GM12878 (cell line): ENCODE results near the gene OR6K6. TPM values are rescaled to one million over a fixed set of nuclear protein-coding genes. Genes with fewer than 3 reads are reported as not detected.

Experiments used
- ATAC-seq: fragments of 200-7000 bp; cut with Tn5 transposase; 3 replicates; pipeline ENCODE4 v1.9.1; 2020; ENCODE audit warnings: mild to moderate bottlenecking, moderate library complexity
- BruUV-seq: library from RNA; stranded (reverse); fragments of 400-500 nt; replicated peaks from 2 replicates; lab custom pipeline; 2021; lab: Mats Ljungman, UMichigan
- CTCF ChIA-PET: fragments of 300-600 bp; sonication (Branson Sonifier 250); formaldehyde crosslinking; extraction: SDS; loops from one replicate; lab custom pipeline; 2021; ENCODE audit warnings: inconsistent platforms; lab: Yijun Ruan, JAX
- POLR2A ChIA-PET: fragments of 350-600 bp; formaldehyde crosslinking; extraction: SDS; loops from one replicate; lab custom pipeline; 2021; ENCODE audit warnings: inconsistent platforms; lab: Charles Lee
- RAD21 ChIA-PET: fragments of 300-600 bp; sonication (Branson Sonifier 250); formaldehyde crosslinking; loops from one replicate; lab custom pipeline; 2023; ENCODE audit warnings: antibody characterized with exemption; ENCODE audit not compliant: unreplicated experiment; lab: Charles Lee
- SMC1A ChIA-PET: fragments of 300-600 bp; sonication (Branson Sonifier 250); formaldehyde crosslinking; loops from one replicate; lab custom pipeline; 2023; ENCODE audit not compliant: unreplicated experiment, uncharacterized antibody; lab: Charles Lee
- DNase-seq: peaks from one replicate; pipeline ENCODE4 v3.0.0-alpha.2; 2011; ENCODE audit warnings: low read depth, low spot score
- FAIRE-seq: peaks from 3 replicates; lab custom pipeline; 2011; peaks lifted over from hg19 to GRCh38; lab: Jason Lieb, UNC
- H2AFZ ChIP-seq: 2 replicates; pipeline ENCODE4 v1.6.0; 2011; ENCODE audit warnings: low read depth, low read length, control low read depth; ENCODE audit not compliant: control insufficient read depth
- H3K27ac ChIP-seq: 2 replicates; pipeline ENCODE4 v1.5.1; 2011; ENCODE audit warnings: control low read depth; ENCODE audit not compliant: control insufficient read depth, insufficient read depth
- H3K27me3 ChIP-seq, 2 experiments: replicated peaks in 1 of 2; 2 replicates each; pipeline versions ENCODE4 v1.6.0 to v1.6.1; 2011; ENCODE audit warnings: low read length in 1 of 2; ENCODE audit not compliant: control insufficient read depth in 2 of 2, insufficient read depth in 2 of 2
- H3K36me3 ChIP-seq, 2 experiments: 2 replicates each; pipeline ENCODE4 v1.5.1; 2011; ENCODE audit warnings: low read length in 1 of 2; ENCODE audit not compliant: control insufficient read depth in 2 of 2, insufficient read depth in 2 of 2
- H3K4me1 ChIP-seq: 2 replicates; pipeline ENCODE4 v1.6.1; 2011; ENCODE audit warnings: mild to moderate bottlenecking, low read length, moderate library complexity, mixed read lengths; ENCODE audit not compliant: control insufficient read depth, insufficient read depth
- H3K4me2 ChIP-seq: 2 replicates; pipeline ENCODE4 v1.6.0; 2011; ENCODE audit warnings: control low read depth; ENCODE audit not compliant: control insufficient read depth, insufficient read depth
- H3K4me3 ChIP-seq: fragments of 200-600 bp; sonication (generic); 2 replicates; pipeline ENCODE4 v1.5.1; 2016
- H3K79me2 ChIP-seq: 2 replicates; pipeline ENCODE4 v1.6.0; 2011; ENCODE audit warnings: low read length; ENCODE audit not compliant: control insufficient read depth, insufficient read depth
- H3K9ac ChIP-seq: 2 replicates; pipeline ENCODE4 v1.8.0; 2011; ENCODE audit warnings: low read length, control low read depth, mixed read lengths; ENCODE audit not compliant: control insufficient read depth, insufficient read depth
- H3K9me3 ChIP-seq: replicated peaks from 3 replicates; pipeline ENCODE4 v1.5.1; 2011; ENCODE audit warnings: mild to moderate bottlenecking, low read length; ENCODE audit not compliant: control insufficient read depth, insufficient read depth
- H4K20me1 ChIP-seq: 2 replicates; pipeline ENCODE4 v1.6.0; 2011; ENCODE audit not compliant: control insufficient read depth, insufficient read depth
- BHLHE40 ChIP-seq, 2 experiments: fragments of 450-650 bp in 1 of 2; IDR thresholded peaks; 2 replicates each; pipeline ENCODE4 v1.6.1; 2011 to 2017; ENCODE audit warnings: low read depth in 2 of 2, borderline replicate concordance in 1 of 2, improper control_type of control experiment in 1 of 2, low read length in 1 of 2, mild to moderate bottlenecking in 1 of 2
- CBFB ChIP-seq: IDR thresholded peaks from 2 replicates; pipeline ENCODE4 v1.6.1; 2016; ENCODE audit warnings: antibody characterized with exemption, low read depth
- CHD1 ChIP-seq: IDR thresholded peaks from 2 replicates; pipeline ENCODE4 v1.6.1; 2012; ENCODE audit warnings: low read depth, low read length, improper control_type of control experiment
- CREB1 ChIP-seq: IDR thresholded peaks from 2 replicates; pipeline ENCODE4 v1.6.1; 2012; ENCODE audit warnings: low read depth, mild to moderate bottlenecking, inconsistent platforms
- CTCF ChIP-seq, 3 experiments: IDR thresholded peaks in 2 of 3; conservative IDR thresholded peaks in 1 of 3; 2 replicates each; pipeline ENCODE4 v1.5.1; 2011; ENCODE audit warnings: low read depth in 3 of 3, low read length in 3 of 3, mild to moderate bottlenecking in 3 of 3, control low read depth in 2 of 3, moderate library complexity in 2 of 3, inconsistent platforms in 1 of 3, mixed read lengths in 1 of 3; ENCODE audit not compliant: control insufficient read depth in 2 of 3, insufficient read depth in 1 of 3; ENCODE audit errors: extremely low read depth in 1 of 3
- E4F1 ChIP-seq: fragments of 450-650 bp; IDR thresholded peaks from 2 replicates; pipeline ENCODE4 v1.6.1; 2018; ENCODE audit warnings: borderline replicate concordance, mild to moderate bottlenecking; ENCODE audit not compliant: partially characterized antibody
- EED ChIP-seq: sonication (generic); IDR thresholded peaks from 2 replicates; pipeline ENCODE4 v1.6.1; 2016; ENCODE audit warnings: antibody characterized with exemption, low read depth
- HDAC6 ChIP-seq: fragments of 200-600 bp; sonication (generic); IDR thresholded peaks from one replicate; pipeline ENCODE4 v1.8.0; 2017; ENCODE audit warnings: antibody characterized with exemption; ENCODE audit not compliant: unreplicated experiment
- MEF2A ChIP-seq: IDR thresholded peaks from 2 replicates; pipeline ENCODE4 v1.6.1; 2011; ENCODE audit warnings: low read depth, mild to moderate bottlenecking, low read length, moderate library complexity; ENCODE audit not compliant: insufficient read depth
- MYB ChIP-seq: fragments of 150-350 bp; IDR thresholded peaks from 2 replicates; pipeline ENCODE4 v1.6.1; 2014; ENCODE audit warnings: mild to moderate bottlenecking, low read depth, low read length, borderline replicate concordance
- NR2C1 ChIP-seq: fragments of 450-650 bp; IDR thresholded peaks from 2 replicates; pipeline ENCODE4 v1.6.1; 2017; ENCODE audit warnings: antibody characterized with exemption, mild to moderate bottlenecking, moderate library complexity
- SREBF2 ChIP-seq: IDR thresholded peaks from 2 replicates; pipeline ENCODE4 v1.6.1; 2012; ENCODE audit warnings: mild to moderate bottlenecking, low read length
- SUZ12 ChIP-seq: fragments of 200-600 bp; sonication (generic); IDR thresholded peaks from one replicate; pipeline ENCODE4 v1.6.1; 2018; ENCODE audit warnings: antibody characterized with exemption, mild to moderate bottlenecking; ENCODE audit not compliant: unreplicated experiment
- WRNIP1 ChIP-seq: IDR thresholded peaks from 2 replicates; pipeline ENCODE4 v1.6.1; 2011; ENCODE audit warnings: low read depth, low read length, improper control_type of control experiment, borderline replicate concordance
- ZBTB4 ChIP-seq: fragments of 450-650 bp; formaldehyde crosslinking; IDR thresholded peaks from 2 replicates; pipeline ENCODE4 v1.4.0; 2022; ENCODE audit warnings: mild to moderate bottlenecking, moderate library complexity
- ZNF384 ChIP-seq: IDR thresholded peaks from 2 replicates; pipeline ENCODE4 v1.6.1; 2012; ENCODE audit warnings: low read depth, mild to moderate bottlenecking, low read length, improper control_type of control experiment, borderline replicate concordance
- WGBS: methylation state at CpG from one replicate; pipeline ENCODE4 v1.1.6; 2016; ENCODE audit warnings: low lambda C conversion rate; ENCODE audit not compliant: insufficient replicate concordance, insufficient coverage; ENCODE audit errors: missing lambda C conversion rate; 5-methylcytosine and 5-hydroxymethylcytosine counted together
- in situ Hi-C: fragments of 300-500 bp; cut with MboI; formaldehyde crosslinking; loops from 9 replicates; pipeline ENCODE4 v1.14.3; 2018; ENCODE audit warnings: mixed read lengths
- intact Hi-C: fragments of 100-400 bp; cut with micrococcal nuclease; formaldehyde crosslinking; loops from one replicate; pipeline ENCODE4 v1.14.2; 2022; ENCODE audit not compliant: unreplicated experiment
- polyA plus RNA-seq, 11 experiments: library from polyadenylated mRNA; depleted of rRNA in 4 of 11; unstranded in 6 of 11; stranded (reverse) in 5 of 11; fragments of >200 nt; fragmentation: Nextera tagmentation in 4 of 11; fragmentation: Illumina TruSeq in 1 of 11; extraction: Ambion mirVana in 4 of 11; extraction: Trizol in 1 of 11; gene quantifications; 1 replicate in 1 of 11; 2 replicates in 10 of 11; pipeline versions ENCODE4 v1.2.1 to v1.2.3, GENCODE V29; 2011 to 2016; ENCODE audit warnings: inconsistent platforms in 2 of 11, missing spikeins in 2 of 11, low read depth in 1 of 11
- total RNA-seq, 4 experiments: library from RNA; depleted of rRNA in 3 of 4; stranded (reverse); fragments of >200 nt in 3 of 4; fragmentation: Illumina TruSeq in 1 of 4; extraction: Trizol in 1 of 4; gene quantifications; 2 replicates each; pipeline versions ENCODE4 v1.2.1 to v1.2.3, GENCODE V29; 2013 to 2021

OR6K6 gene
- total and polyA plus RNA-seq, 10 of the 15 experiments (the other 5 are each of a cell fraction or from before 2014, with no cell fraction given): not detected

GRCh38 chr1:158771950-158772866 is 17.7 kb downstream of the OR6K6 start, which contains the start of gene OR6N1:
Gene OR6N1 (minus strand): TSS chr1:158772195. CDS start chr1:158766682, 5,513 bp downstream.
- no peak within 1 kb of the TSS for H3K27ac ChIP-seq
- no peak for DNase-seq
- in situ Hi-C loops: no loop called here
- SMC1A ChIA-PET: no interaction called here
- intact Hi-C loops: no loop called here
- RAD21 ChIA-PET: no interaction called here
- no peak within 1 kb of the TSS for H3K9ac ChIP-seq
- H3K4me3 ChIP-seq: no peak within 1 kb of the TSS
- no peaks in the 10 kb centered on the region for H4K20me1 ChIP-seq
- no peak within 1 kb of the TSS for H2AFZ ChIP-seq
- H3K9me3 ChIP-seq: no peaks in the 10 kb centered on the region
- POLR2A ChIA-PET: no interaction called here
- no peaks in the 10 kb centered on the region for H3K36me3 ChIP-seq
- ATAC-seq: no peak
- no peaks in the 10 kb centered on the region for H3K79me2 ChIP-seq
- no peak within 1 kb of the TSS for H3K4me2 ChIP-seq
- H3K4me1 ChIP-seq: no peaks in the 10 kb centered on the region
- no TSS peak for BruUV-seq
- CTCF ChIA-PET: no interaction called here
- no peaks in the 10 kb centered on the region for H3K27me3 ChIP-seq
- 38% methylated on average over 6 of the region's 6 CpGs for WGBS
- no peak for FAIRE-seq
- TF ChIP-seq CTCF (IDR thresholded peaks at IDR 0.05 in 2 of 3, conservative IDR thresholded peaks at IDR 0.05 in 1 of 3; ENCODE audit: control insufficient read depth in 2 of 3, extremely low read depth in 1 of 3, insufficient read depth in 1 of 3, low read depth in 3 of 3, low read length in 3 of 3): no peak
- no peak for TF ChIP-seq BHLHE40 (IDR thresholded peaks at IDR 0.05; ENCODE audit: borderline replicate concordance in 1 of 2, low read depth in 2 of 2, low read length in 1 of 2)
- TF ChIP-seq CBFB: no peak
- TF ChIP-seq HDAC6: no peak
- TF ChIP-seq ZNF384: no peak
- no peak for TF ChIP-seq CHD1
- no peak for TF ChIP-seq E4F1
- TF ChIP-seq MEF2A: no peak
- TF ChIP-seq CREB1: no peak
- TF ChIP-seq SREBF2: no peak
- no peak for TF ChIP-seq ZBTB4 (CRISPR knock-in tag)
- TF ChIP-seq MYB: no peak
- no peak for TF ChIP-seq SUZ12
- no peak for TF ChIP-seq WRNIP1
- TF ChIP-seq EED: no peak
- TF ChIP-seq NR2C1: no peak
